Spleen (tissue), 7 donors: ENCODE measurements around the gene CXADR.

Experiments
- POLR2A ChIP-seq, 3 donors: fragments of 450-650 bp; IDR thresholded peaks; one replicate each; pipeline ENCODE4 v1.5.1; 2017; ENCODE audit warnings: antibody characterized with exemption in 3 of 3, mild to moderate bottlenecking in 1 of 3
- POLR2AphosphoS5 ChIP-seq, 3 donors: sonication (generic); formaldehyde crosslinking; IDR thresholded peaks; one replicate each; pipeline ENCODE4 v1.5.1; 2017; ENCODE audit warnings: antibody characterized with exemption in 3 of 3
- TF ChIP-seq, protein P1 (sequence below), 11 experiments: fragments of 200-600 bp in 7 of 11; fragments of 450-650 bp in 4 of 11; sonication (generic) in 4 of 11; IDR thresholded peaks in 8 of 11; conservative IDR thresholded peaks in 3 of 11; 1 replicate in 7 of 11; 2 replicates in 4 of 11; pipeline versions ENCODE4 v1.4.0 to v1.8.0; 2016 to 2021; ENCODE audit warnings: antibody characterized with exemption in 11 of 11, inconsistent platforms in 4 of 11, mild to moderate bottlenecking in 1 of 11
- donor health status: DM: no; HTN: no; CAD: no; lungs with moderate emphysema.
- donor health status: DM: no; HTN: no; CAD: no.
- donor health status: DM: no; HTN: no; CAD: no.

DNA sequence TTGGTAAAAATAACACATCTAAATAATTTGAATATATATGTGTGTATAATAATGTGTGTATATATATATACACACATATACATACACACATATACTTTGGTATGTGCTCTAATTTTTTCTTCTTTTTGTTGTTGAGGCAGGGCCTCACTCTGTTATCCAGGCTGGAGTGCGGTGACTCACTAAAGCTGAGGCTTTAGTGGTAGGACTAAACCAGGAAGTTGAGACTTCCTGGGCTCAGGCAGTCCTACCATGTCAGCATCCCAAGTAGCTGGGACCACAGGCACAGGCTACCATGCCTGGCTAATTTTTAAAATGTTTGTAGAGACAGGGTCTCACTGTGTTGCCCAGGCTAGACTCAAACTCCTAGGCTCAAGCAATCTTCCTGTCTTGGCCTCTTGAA lies 46.7 kb upstream of the CXADR start:
- TF ChIP-seq, protein P1, sequence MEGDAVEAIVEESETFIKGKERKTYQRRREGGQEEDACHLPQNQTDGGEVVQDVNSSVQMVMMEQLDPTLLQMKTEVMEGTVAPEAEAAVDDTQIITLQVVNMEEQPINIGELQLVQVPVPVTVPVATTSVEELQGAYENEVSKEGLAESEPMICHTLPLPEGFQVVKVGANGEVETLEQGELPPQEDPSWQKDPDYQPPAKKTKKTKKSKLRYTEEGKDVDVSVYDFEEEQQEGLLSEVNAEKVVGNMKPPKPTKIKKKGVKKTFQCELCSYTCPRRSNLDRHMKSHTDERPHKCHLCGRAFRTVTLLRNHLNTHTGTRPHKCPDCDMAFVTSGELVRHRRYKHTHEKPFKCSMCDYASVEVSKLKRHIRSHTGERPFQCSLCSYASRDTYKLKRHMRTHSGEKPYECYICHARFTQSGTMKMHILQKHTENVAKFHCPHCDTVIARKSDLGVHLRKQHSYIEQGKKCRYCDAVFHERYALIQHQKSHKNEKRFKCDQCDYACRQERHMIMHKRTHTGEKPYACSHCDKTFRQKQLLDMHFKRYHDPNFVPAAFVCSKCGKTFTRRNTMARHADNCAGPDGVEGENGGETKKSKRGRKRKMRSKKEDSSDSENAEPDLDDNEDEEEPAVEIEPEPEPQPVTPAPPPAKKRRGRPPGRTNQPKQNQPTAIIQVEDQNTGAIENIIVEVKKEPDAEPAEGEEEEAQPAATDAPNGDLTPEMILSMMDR (IDR thresholded peaks at IDR 0.05 in 8 of 11, conservative IDR thresholded peaks at IDR 0.05 in 3 of 11) = no peak
- no peak for TF ChIP-seq POLR2AphosphoS5 (IDR thresholded peaks at IDR 0.05)
- no peak for TF ChIP-seq POLR2A (IDR thresholded peaks at IDR 0.05)
